ENCODE measurements around the gene PDE4D.
"Not testable (repeated sequence)": the region's sequence is repeated elsewhere in the genome, so short reads cannot be mapped to it uniquely, and the experiment has no call there.

Gene PDE4D

GRCh38 chr5:59575648-59576445, 317.7 kb downstream of the PDE4D start:
- DNase-seq: no peak

DNA sequence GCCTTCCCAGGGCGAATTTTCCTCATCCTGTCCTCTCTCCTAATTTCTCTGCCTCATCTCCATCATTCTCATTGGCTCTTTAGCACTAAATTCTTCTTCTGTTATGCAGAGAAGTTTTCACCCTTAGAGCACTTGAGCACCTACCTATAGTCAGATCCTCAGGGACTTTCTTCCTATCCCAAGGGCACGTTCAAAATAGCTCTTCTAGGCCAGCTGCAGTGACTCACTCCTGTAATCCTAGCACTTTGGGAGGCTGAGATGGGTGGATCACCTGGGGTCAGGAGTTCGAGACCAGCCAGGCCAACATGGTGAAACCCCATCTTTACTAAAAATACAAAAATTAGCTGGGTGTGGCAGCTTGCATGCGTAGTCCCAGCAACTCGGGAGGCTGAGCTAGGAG, 320.0 kb downstream of the PDE4D start:
- DNase-seq: not testable (repeated sequence)

DNA sequence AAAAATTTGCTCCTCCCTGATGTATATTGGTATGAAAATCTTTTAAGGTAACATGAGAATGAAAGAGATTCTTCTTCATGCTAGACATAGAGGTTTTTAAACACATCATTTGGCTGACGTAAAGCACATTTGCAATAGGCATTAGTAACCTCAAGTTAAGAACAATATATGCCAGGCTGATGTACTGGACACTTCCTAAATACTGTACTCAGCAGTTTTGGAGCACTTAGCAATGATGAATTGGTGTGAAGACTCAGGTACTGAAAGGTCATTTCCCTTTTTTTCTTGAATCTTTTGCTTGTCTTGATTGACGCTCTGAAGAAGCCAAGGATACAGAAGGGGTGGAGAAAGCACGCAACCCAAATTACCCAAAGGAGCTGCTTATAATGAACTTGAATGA, 322.5 kb downstream of the PDE4D start:
- DNase-seq: no peak

- DNase-seq: no peak
Measured at GRCh38 chr5:59569608-59570334, 323.8 kb downstream of the PDE4D start.

GRCh38 chr5:59569158-59569557, 324.4 kb downstream of the PDE4D start:
- no peak for DNase-seq

DNA sequence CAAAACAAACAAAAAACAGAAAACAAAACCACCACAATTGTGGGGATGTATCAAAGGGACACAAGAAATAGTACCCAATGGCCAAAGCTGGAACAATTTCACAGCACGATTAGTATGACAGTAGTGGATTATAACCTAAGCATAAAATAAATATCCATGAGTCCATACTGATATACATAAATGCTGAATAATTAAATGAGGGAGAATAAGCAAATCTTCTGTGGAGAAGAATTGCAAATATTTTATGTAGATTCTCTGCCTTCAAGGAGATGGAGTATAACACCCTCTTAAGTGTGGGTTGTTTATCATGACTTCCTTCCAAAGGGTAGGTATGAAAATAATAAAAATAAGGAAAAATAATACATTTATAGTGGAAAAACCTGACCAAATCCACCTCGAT, 325.4 kb downstream of the PDE4D start:
- no peak for DNase-seq

- DNase-seq: no peak
Measured at GRCh38 chr5:59565551-59565950, 328.0 kb downstream of the PDE4D start.

DNA sequence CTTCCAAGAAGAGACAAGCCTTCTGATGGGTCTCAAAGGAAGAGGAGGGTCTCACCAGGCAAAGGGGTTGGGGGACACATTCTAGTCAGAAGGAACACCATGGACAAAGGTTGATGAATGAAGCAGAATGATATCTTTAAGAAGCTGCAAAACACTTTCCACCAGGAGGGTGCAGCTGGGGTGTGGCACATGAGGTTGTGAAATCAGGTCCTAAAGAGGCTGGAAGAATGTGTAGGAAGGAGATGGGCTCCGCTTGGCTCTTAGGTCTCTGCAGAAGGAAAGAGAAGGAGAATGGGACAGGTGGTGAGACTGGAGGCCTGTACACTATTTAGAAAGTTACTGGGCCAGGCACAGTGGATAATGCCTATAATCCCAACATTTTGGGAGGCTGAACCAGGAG, 328.6 kb downstream of the PDE4D start:
- no peak for DNase-seq

DNA sequence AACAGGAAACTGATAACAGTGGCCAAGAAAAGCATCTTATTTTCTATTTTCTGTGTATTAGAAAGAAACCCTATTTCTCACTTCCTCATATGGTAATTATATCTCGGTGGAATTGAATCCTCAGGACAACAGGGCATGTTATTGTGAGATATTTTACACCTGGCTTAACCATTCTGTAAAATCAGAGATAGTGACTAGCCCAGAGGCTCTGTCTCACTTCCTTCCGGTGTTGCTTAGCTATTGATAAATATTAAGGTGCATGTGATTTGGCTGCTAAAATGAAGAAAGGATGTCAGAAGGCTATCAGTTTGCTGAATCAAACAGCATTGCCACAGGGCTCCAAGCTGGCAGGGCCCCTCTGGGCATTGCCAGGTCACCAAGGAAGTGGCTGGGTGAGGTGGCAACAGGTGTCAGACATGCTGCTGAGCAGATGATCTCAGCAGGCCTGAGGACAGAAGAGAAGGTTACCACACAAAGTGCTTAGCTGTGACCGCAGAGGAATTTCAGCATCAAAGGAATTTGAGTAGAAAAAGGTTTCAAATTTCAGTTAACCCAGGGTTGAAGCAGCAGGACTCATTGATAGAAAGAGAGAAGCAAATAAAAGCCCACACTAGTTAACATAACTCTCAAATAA, 330.7 kb downstream of the PDE4D start:
- DNase-seq: no peak

GRCh38 chr5:59560553-59560952, 333.0 kb downstream of the PDE4D start:
- peak; percentile 52 for DNase-seq

DNA sequence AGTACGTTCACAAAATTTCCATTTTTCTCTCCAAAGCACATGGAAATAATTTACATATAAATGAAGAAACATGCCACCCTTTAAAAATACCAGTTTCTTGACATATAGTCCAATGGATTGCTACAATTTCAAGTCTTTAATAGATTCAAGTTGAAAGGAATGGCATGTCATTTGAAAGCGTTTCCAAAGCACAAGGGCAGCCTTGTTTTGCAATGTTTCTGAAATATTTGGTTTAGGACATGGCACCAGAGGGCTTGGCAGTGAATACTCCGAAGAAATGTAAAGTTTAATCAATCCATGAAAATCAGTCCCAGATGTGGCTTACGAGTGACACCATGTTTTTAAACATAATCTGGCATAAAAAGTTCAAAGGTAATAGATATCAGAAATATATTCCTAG, 333.7 kb downstream of the PDE4D start:
- DNase-seq: no peak

DNA sequence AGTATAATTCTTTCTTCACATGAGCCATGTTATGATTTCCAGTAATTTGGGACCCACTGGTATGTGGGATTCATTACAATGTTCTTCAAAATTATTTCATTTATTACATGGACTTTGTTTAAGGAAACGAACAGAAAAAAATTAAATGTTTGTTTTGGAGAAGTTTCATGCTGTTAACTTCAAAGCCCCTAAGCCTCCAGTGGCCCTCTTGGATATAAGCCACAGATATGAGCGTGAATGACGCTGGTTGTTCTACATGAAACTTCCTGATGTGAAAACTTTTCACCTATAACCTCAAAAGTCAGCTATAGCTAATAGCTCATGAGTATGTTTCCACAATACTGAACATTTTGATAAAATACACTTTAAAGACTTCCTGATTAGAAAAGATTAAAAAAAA, 334.2 kb downstream of the PDE4D start:
- DNase-seq: no peak

DNA sequence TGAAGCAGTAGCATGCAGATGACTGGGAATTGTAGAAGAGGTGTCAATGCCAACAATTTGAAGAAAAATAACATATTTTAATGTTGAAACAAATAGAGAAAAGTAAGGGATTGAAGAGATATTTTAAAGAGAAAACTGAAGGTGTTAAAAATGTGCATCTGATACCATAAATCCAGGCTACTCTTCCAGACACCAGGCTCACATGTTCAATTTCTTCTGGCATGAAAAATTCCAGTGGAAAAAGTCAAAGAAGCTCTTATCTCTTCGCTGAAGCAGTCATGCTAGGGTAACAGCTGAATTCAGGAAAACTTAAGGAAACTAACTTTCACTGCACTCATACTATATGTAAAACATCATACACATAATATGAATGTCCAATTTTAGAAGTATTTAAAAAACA, 335.0 kb downstream of the PDE4D start:
- no peak for DNase-seq

- DNase-seq: no peak
Measured at GRCh38 chr5:59557572-59557971, 336.0 kb downstream of the PDE4D start.

GRCh38 chr5:59555596-59555995, 337.9 kb downstream of the PDE4D start:
- no peak for DNase-seq

- no peak for DNase-seq
Measured at GRCh38 chr5:59554501-59554900, 339.0 kb downstream of the PDE4D start.

- no peak for DNase-seq
Measured at GRCh38 chr5:59553992-59554391, 339.5 kb downstream of the PDE4D start.

- DNase-seq: peak; percentile 64
Measured at GRCh38 chr5:59548807-59549357, 344.6 kb downstream of the PDE4D start.

DNA sequence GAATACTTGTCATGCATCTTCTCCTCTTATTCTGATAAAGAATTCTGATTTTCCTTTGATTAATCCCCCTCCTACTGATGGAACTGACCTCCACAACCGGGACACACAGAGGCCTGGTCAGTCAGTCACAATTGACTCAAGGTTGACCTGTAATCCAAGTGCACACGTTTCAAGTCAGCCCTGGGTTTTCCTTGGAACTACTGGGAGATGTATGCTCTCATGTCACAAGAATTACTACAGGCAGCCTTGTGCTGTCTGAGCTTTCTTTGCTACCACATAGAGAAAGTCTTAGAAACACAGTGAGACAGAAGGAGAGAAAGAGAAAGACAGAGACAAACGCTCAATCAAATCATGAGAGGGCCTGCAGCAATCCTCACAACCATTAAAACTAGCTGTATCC, 345.8 kb downstream of the PDE4D start:
- no peak for DNase-seq

- no peak for DNase-seq
Measured at GRCh38 chr5:59544573-59544972, 349.0 kb downstream of the PDE4D start.

- peak; percentile 3 for DNase-seq
Measured at GRCh38 chr5:59543821-59544442, 349.6 kb downstream of the PDE4D start.

- DNase-seq: peak; percentile 5
Measured at GRCh38 chr5:59542851-59543820, 350.4 kb downstream of the PDE4D start.

Data from COR-L47 (cell line).